Activated naive CD4-positive, alpha-beta T cell treated with anti-CD3 and anti-CD28 coated beads, Interleukin-2, amount 10 ng/mL, durations not matched to agents 5 hours and 36 hours (primary cell): ENCODE results near the gene WFDC6. TPM values are rescaled to one million over a fixed set of nuclear protein-coding genes. Genes with fewer than 3 reads are reported as not detected.

ENCODE experiments used
- total RNA-seq, 2 experiments: library from RNA; stranded (reverse); gene quantifications; one replicate each; pipeline ENCODE4 v1.2.3, GENCODE V29; 2021

WFDC6 gene
- total RNA-seq, result not detected

DNA sequence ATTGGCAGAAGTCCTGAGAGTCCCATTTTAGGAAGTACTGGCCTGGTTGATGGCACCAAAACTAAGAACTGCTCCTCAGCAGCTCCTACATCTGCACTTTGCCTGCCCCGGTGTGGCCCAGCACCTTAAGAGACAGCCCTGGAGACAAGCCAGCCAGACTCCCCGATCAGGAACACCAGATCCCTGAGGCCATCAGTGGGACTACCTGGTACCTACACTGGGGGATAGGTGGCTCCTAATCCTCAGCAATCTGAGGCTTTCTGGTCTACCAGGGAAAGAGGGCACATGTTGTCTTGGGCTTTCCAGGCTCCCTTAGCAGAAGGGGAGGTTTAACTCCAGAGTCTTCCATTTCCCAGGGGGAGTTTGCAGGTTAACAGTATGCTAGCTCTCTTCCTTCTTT lies at the start of gene WFDC6:
Gene WFDC6, minus strand, starts transcription at position 101 of the 400 bp plus-strand sequence. Its CDS starts 75 bp downstream, at position 26.

DNA sequence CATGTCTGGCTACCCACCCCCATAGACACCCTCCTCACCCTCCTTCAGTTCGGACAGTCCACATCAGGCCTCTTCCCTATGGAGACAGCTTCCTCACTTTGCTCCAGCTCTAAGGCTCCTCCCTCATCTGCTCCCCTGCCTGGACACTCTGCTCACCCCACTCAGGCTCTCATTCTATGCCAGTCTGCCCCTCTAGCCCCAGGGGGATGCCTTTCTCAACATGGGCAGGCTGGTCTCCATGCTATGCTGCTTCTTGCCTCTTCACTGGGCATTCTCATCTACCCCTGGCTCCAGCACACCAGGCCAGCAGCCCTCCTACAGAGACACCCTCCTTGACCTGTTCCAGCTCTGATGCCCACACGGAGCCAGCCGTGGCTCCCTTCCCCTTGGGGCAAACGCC lies 39.9 kb upstream of the WFDC6 start, which contains the start of gene WFDC8:
Gene WFDC8, minus strand, starts transcription at position 101 of the 400 bp plus-strand sequence. Its CDS starts 37 bp downstream, at position 64.

DNA sequence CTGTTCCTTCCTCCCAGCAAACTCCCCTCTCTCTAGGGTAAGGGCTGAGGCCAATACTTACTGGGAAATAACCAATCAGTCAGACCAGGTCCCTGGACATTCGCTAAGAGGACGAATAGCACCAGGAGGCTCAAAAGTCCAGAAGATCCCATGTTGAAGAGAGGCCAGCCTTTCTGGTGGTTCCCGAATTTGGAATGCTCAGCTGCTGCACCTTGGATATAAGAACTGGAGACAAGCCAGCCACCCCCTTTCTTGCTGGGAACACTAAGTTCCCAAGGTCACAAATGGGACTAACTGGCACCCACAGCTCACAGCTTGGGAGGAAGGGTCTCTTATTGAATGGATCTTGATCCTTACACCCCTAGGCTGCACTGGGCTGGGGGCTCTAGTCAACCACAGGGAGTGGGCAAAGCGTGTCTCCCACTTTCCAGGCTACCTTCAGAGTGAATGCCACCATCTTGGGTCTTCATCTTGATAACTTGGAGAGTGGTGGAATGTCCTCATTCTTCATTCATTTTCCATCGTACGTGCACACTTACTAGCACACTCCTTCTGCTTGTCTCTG lies 8.0 kb upstream of the WFDC6 start, which contains the start of gene EPPIN:
Gene EPPIN, minus strand, starts transcription at position 196 of the 565 bp plus-strand sequence. Its CDS starts 44 bp downstream, at position 152.

DNA sequence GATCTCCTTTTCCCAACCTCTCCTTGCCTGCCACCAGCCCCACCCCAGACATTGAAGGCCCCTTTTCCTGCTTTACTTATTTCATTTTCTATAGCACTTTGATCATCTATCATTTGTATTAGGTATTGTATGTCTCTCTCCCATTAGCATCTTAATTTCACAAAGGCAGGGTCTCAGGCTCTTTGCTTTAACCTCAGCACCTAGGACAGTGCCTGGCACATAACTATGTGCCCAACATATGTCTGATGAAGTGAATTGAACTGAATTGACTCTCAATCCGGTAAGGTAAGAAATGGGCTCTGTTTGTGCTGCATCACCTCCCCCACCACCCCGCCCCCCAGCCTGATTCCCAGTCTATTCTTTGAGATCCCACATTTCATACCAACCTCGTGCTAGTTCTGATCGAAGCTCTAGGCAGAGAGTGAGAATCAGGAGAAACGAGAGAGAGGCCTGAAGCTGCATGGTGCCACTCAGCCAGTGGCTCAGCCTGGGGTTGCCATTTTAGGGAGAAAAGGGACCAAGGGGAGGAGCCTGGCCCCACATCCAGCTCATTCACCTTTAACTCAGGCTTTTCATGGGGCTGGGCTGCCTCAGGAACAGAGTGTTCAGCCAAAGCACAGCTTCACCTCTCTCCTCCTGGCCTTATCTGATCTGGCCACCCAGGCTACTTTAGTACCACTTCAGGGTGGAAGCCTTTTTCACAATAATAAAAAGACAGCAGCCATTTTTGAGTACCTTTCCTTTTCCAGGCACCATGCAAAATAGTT lies 24.0 kb downstream of the WFDC6 start, which contains the start of gene SPINT3:
Gene SPINT3, minus strand, starts transcription at position 476 of the 767 bp plus-strand sequence. Its CDS starts 14 bp downstream, at position 462.

Other genes with a start within 250 kb of the WFDC6 start
- not detected for gene RBPJL, start 232.6 kb downstream of the WFDC6 start, total RNA-seq
- gene MATN4, start 231.2 kb downstream of the WFDC6 start, total RNA-seq, result not detected
- gene SDC4, start 191.1 kb downstream of the WFDC6 start, total RNA-seq, result 1 to 10 TPM; 5.6 to 6.0 TPM
- 10 to 100 TPM; 24.8 to 25.4 TPM for gene SYS1, start 176.3 kb downstream of the WFDC6 start, total RNA-seq
- under 1 TPM in 1 of 2 experiments, not detected in 1; 0.08 TPM for gene TP53TG5, start 161.2 kb downstream of the WFDC6 start, total RNA-seq
- 10 to 100 TPM; 14.6 to 15.3 TPM for gene DBNDD2, start 131.2 kb downstream of the WFDC6 start, total RNA-seq
- 10 to 100 TPM; 46.3 to 50.7 TPM for gene PIGT, start 123.3 kb downstream of the WFDC6 start, total RNA-seq
- gene WFDC2, start 69.7 kb downstream of the WFDC6 start, total RNA-seq, result not detected
- not detected for gene SPINT3, start 23.9 kb downstream of the WFDC6 start, total RNA-seq
- not detected for gene EPPIN, start 7.9 kb upstream of the WFDC6 start, total RNA-seq
- not detected for gene WFDC8, start 39.8 kb upstream of the WFDC6 start, total RNA-seq
- not detected for gene WFDC10A, start 90.3 kb upstream of the WFDC6 start, total RNA-seq
- not detected for gene WFDC9, start 91.8 kb upstream of the WFDC6 start, total RNA-seq
- not detected for gene WFDC11, start 130.8 kb upstream of the WFDC6 start, total RNA-seq
- not detected for gene WFDC13, start 162.6 kb upstream of the WFDC6 start, total RNA-seq
- not detected for gene WFDC10B, start 165.5 kb upstream of the WFDC6 start, total RNA-seq
- not detected for gene SPINT4, start 182.9 kb upstream of the WFDC6 start, total RNA-seq